KBM-7 (cell line): ENCODE measurements around the gene PRG2.

Experiments used
- DNase-seq: peaks from one replicate; pipeline ENCODE4 v3.0.0-alpha.2; 2015
- in situ Hi-C: fragments of 300-500 bp; cut with MboI; formaldehyde crosslinking; loops from 2 replicates; pipeline ENCODE4 v1.14.3; 2020; ENCODE audit warnings: low sequenced_read_pairs, low pct_unique_long_range_greater_than_20kb, mixed read lengths

PRG2 gene

GRCh38 chr11:57357310-57357709 lies 33.1 kb downstream of the PRG2 start:
- in situ Hi-C loops: no loop called here
- no peak for DNase-seq

- in situ Hi-C loops: no loop called here
- no peak for DNase-seq
Observed at GRCh38 chr11:57356268-57356667, 34.2 kb downstream of the PRG2 start.

GRCh38 chr11:57354699-57355098 lies 35.8 kb downstream of the PRG2 start:
- in situ Hi-C loops: no loop called here
- peak; percentile 84 for DNase-seq

- in situ Hi-C loops: no loop called here
- no peak for DNase-seq
Observed at GRCh38 chr11:57353852-57354251, 36.6 kb downstream of the PRG2 start.

- DNase-seq: no peak
- in situ Hi-C loops: no loop called here
Observed at GRCh38 chr11:57353446-57353845, 37.0 kb downstream of the PRG2 start.

- no peak for DNase-seq
- in situ Hi-C loops: no loop called here
Observed at GRCh38 chr11:57353036-57353435, 37.4 kb downstream of the PRG2 start.

GRCh38 chr11:57349491-57350274 lies 40.8 kb downstream of the PRG2 start:
- in situ Hi-C loops: loop anchor here (10.0 to 25.0 kb wide), 2 partner anchors 65 to 1163 kb away; partner anchors contain the start of gene OR5B21

GRCh38 chr11:57348636-57349313 lies 41.7 kb downstream of the PRG2 start:
- DNase-seq: no peak
- in situ Hi-C loops: loop anchor here (10.0 to 25.0 kb wide), 2 partner anchors 64 to 1164 kb away; partner anchors contain the start of gene OR5B21

More at GRCh38 chr11:57349491-57350274, 40.8 kb downstream of the PRG2 start:
- DNase-seq: peak; percentile 58

GRCh38 chr11:57348052-57348451 lies 42.4 kb downstream of the PRG2 start:
- DNase-seq: no peak
- in situ Hi-C loops: loop anchor here (10.0 to 25.0 kb wide), 2 partner anchors 63 to 1164 kb away; partner anchors contain the start of gene OR5B21

GRCh38 chr11:57347336-57347735 lies 43.1 kb downstream of the PRG2 start:
- in situ Hi-C loops: loop anchor here (10.0 to 25.0 kb wide), 2 partner anchors 63 to 1165 kb away; partner anchors contain the start of gene OR5B21
- DNase-seq: no peak

GRCh38 chr11:57345555-57346211 lies 44.8 kb downstream of the PRG2 start:
- peak; percentile 74 for DNase-seq
- in situ Hi-C loops: loop anchor here (10.0 to 25.0 kb wide), 2 partner anchors 61 to 1167 kb away; partner anchors contain the start of gene OR5B21

GRCh38 chr11:57344826-57345225 lies 45.6 kb downstream of the PRG2 start:
- in situ Hi-C loops: loop anchor here (10.0 to 25.0 kb wide), 2 partner anchors 60 to 1167 kb away; partner anchors contain the start of gene OR5B21

GRCh38 chr11:57343825-57344224 lies 46.6 kb downstream of the PRG2 start:
- DNase-seq: peak; percentile 38
- in situ Hi-C loops: loop anchor here (10.0 to 25.0 kb wide), 2 partner anchors 59 to 1168 kb away; partner anchors contain the start of gene OR5B21

More at GRCh38 chr11:57344826-57345225, 45.6 kb downstream of the PRG2 start:
- DNase-seq: no peak

GRCh38 chr11:57342702-57343101 lies 47.7 kb downstream of the PRG2 start:
- DNase-seq: no peak
- in situ Hi-C loops: loop anchor here (10.0 to 25.0 kb wide), 2 partner anchors 58 to 1170 kb away; partner anchors contain the start of gene OR5B21

GRCh38 chr11:57341250-57341808 lies 49.1 kb downstream of the PRG2 start:
- in situ Hi-C loops: loop anchor here (10.0 to 25.0 kb wide), 2 partner anchors 57 to 1171 kb away; partner anchors contain the start of gene OR5B21
- no peak for DNase-seq

GRCh38 chr11:57340039-57340615 lies 50.3 kb downstream of the PRG2 start:
- DNase-seq: peak; percentile 56
- in situ Hi-C loops: loop anchor here (10.0 to 25.0 kb wide), 2 partner anchors 55 to 1172 kb away; partner anchors contain the start of gene OR5B21

GRCh38 chr11:57339328-57339727 lies 51.1 kb downstream of the PRG2 start:
- in situ Hi-C loops: loop anchor here (25.0 kb wide), 1 partner anchor 1173 kb away; the partner anchor contains the start of gene OR5B21
- no peak for DNase-seq

GRCh38 chr11:57338142-57338541 lies 52.3 kb downstream of the PRG2 start, which contains the start of gene P2RX3:
P2RX3 (plus strand) TSS chr11:57338352; CDS start chr11:57338551, 199 bp downstream.
- no peak for DNase-seq
- in situ Hi-C loops: loop anchor here (25.0 kb wide), 1 partner anchor 1174 kb away; the partner anchor contains the start of gene OR5B21
